Right lobe of liver (tissue), 4 donors: ENCODE results near the gene YES1.

Experiments
- CTCF ChIP-seq, 4 donors: fragments of 200-600 bp in 3 of 4; fragments of 450-650 bp in 1 of 4; IDR thresholded peaks; one replicate each; pipeline versions ENCODE4 v1.5.1 to v1.8.0; 2016 to 2022; ENCODE audit warnings: antibody characterized with exemption in 4 of 4, mild to moderate bottlenecking in 2 of 4
- POLR2A ChIP-seq: fragments of 450-650 bp; IDR thresholded peaks from one replicate; pipeline ENCODE4 v1.6.1; 2017; ENCODE audit warnings: antibody characterized with exemption, mild to moderate bottlenecking
- donor health status: DM: no; HTN: no; CAD: no.
- donor health status: DM: no; HTN: no; CAD: no.
- donor health status: DM: no; HTN: yes; CAD: no.

GRCh38 chr18:833197-833596 is 21.2 kb upstream of the YES1 start:
- TF ChIP-seq CTCF (IDR thresholded peaks at IDR 0.05) (no peak), POLR2A (no peak)
